ENCODE measurements around the gene ZMAT3.
A peak's percentile ranks its signal among the peaks of the same experiment; 100 is the strongest.

ZMAT3 gene

DNA sequence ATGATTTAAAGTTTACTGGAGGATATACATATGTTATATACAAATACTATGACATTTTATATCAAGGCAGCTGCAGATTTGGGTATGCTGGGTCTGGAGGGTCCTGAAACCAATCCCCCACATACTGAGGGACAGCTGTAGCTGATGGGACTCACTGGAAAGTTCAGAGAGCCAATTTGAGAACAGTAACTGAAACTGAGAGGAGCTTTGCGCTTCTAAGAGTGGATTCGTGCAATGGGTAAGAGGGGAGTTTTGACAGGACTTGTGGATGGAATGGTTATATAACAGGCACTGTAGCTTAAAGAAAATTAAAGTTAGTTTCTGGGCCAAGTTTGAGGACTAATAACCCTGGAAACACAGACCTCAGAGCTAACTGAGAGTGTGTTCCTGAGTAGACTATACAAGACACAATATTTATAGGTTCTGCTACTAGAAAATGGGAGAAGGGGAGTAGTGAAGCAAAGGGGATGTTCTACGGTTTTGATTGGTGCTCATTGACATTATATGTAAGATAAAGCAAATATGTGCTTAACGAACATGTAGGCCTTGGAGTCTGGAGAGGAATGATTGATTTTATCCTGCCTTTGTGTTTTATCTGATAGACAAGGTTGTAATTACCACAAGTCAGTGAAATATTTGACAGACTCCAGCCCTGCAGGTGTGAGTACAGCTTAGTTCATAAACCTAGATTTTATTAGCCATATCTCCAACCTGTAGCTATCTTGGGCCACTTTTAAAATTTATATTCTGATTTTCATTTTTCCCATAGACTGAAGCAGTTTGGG, 4.8 kb upstream of the ZMAT3 start:
- Histone ChIP-seq H3K27ac (ENCODE audit: low read length, poor library complexity, severe bottlenecking) (no peak overlapping the region), H4K8ac (ENCODE audit: low read length) (no peak overlapping the region), H3K4me1 (ENCODE audit: control insufficient read depth, insufficient read depth, low read depth, low read length) (peaks cover 4% of the 10 kb centered on the region), H2BK12ac (ENCODE audit: low read length in 2 of 2) (no peak overlapping the region), H3K4me2 (ENCODE audit: low read length, poor library complexity, severe bottlenecking) (no peak overlapping the region), H4K91ac (ENCODE audit: low read length) (no peak overlapping the region), H3K36me3 (ENCODE audit: control insufficient read depth in 1 of 2, insufficient read depth in 2 of 2, low read depth in 1 of 2, low read length in 2 of 2) (no peaks in the 10 kb centered on the region), H3K14ac (ENCODE audit: low read length in 2 of 2) (no peak overlapping the region), H2AFZ (ENCODE audit: low read depth, low read length) (no peak overlapping the region), H3K9ac (ENCODE audit: low read length) (no peak overlapping the region), H2BK120ac (ENCODE audit: low read depth, low read length) (no peak overlapping the region), H3K4me3 (ENCODE audit: insufficient read depth in 1 of 2, low read depth in 1 of 2, low read length in 2 of 2) (no peak overlapping the region), H2BK5ac (ENCODE audit: low read depth, low read length, poor library complexity, severe bottlenecking) (no peak overlapping the region), H3K4ac (ENCODE audit: low read depth in 1 of 2, low read length in 2 of 2) (no peak overlapping the region), H2AK5ac (ENCODE audit: low read length, severe bottlenecking) (no peak overlapping the region), H3K18ac (ENCODE audit: low read depth in 1 of 2, low read length in 2 of 2) (no peak overlapping the region), H3K79me1 (replicated peaks; ENCODE audit: low read length, poor library complexity, severe bottlenecking) (peaks cover 1% of the 10 kb centered on the region), H3K9me3 (ENCODE audit: control insufficient read depth, low read length) (no peaks in the 10 kb centered on the region), H3K23ac (ENCODE audit: low read length in 2 of 2) (no peak overlapping the region), H2BK15ac (ENCODE audit: low read depth, poor library complexity, severe bottlenecking) (no peak overlapping the region), H3K27me3 (ENCODE audit: control insufficient read depth in 1 of 2, insufficient read depth in 1 of 2, low read length in 2 of 2) (no peaks in the 10 kb centered on the region)
- WGBS = 86% methylated on average over 4 of the region's 4 CpGs
- DNase-seq = no peak

DNA sequence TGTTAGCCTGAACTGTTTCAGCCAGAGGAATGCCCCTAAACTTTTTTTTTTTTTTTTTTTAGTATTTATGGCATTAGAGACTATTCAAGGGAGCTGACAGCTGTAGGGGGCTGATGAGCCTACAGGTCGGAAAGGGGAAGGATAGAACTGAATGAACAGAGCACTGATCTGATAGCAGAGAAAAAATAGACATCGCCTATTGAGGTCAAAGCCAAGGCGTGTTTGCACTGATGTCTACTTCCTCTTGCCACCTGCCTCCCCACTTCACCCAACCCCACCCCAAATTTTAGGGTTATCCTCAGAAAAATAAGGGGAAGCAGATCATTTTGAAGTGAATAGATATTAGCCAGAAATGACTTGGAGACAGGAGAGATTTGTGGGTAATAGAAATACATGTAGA, 3.0 kb upstream of the ZMAT3 start:
- H3K4ac ChIP-seq (ENCODE audit: low read depth in 1 of 2, low read length in 2 of 2) = no peak overlapping the region
- H3K23ac ChIP-seq (ENCODE audit: low read length in 2 of 2) = no peak overlapping the region
- no peak overlapping the region for H3K4me3 ChIP-seq (ENCODE audit: insufficient read depth in 1 of 2, low read depth in 1 of 2, low read length in 2 of 2)
- DNase-seq = no peak
- no peak overlapping the region for H2BK15ac ChIP-seq (ENCODE audit: low read depth, poor library complexity, severe bottlenecking)
- no peaks in the 10 kb centered on the region for H3K36me3 ChIP-seq (ENCODE audit: control insufficient read depth in 1 of 2, insufficient read depth in 2 of 2, low read depth in 1 of 2, low read length in 2 of 2)
- H3K18ac ChIP-seq (ENCODE audit: low read depth in 1 of 2, low read length in 2 of 2) = no peak overlapping the region
- peaks cover 4% of the 10 kb centered on the region for H3K4me1 ChIP-seq (ENCODE audit: control insufficient read depth, insufficient read depth, low read depth, low read length)
- no peak overlapping the region for H2AK5ac ChIP-seq (ENCODE audit: low read length, severe bottlenecking)
- peak overlapping the region; percentile 34 for H2BK120ac ChIP-seq (ENCODE audit: low read depth, low read length)
- no peak overlapping the region for H3K4me2 ChIP-seq (ENCODE audit: low read length, poor library complexity, severe bottlenecking)
- H3K9me3 ChIP-seq (ENCODE audit: control insufficient read depth, low read length) = no peaks in the 10 kb centered on the region
- H3K9ac ChIP-seq (ENCODE audit: low read length) = no peak overlapping the region
- no peak overlapping the region for H4K91ac ChIP-seq (ENCODE audit: low read length)
- no peak overlapping the region for H4K8ac ChIP-seq (ENCODE audit: low read length)
- no peak overlapping the region for H2AFZ ChIP-seq (ENCODE audit: low read depth, low read length)
- no peaks in the 10 kb centered on the region for H3K27me3 ChIP-seq (ENCODE audit: control insufficient read depth in 1 of 2, insufficient read depth in 1 of 2, low read length in 2 of 2)
- no peak overlapping the region for H2BK5ac ChIP-seq (ENCODE audit: low read depth, low read length, poor library complexity, severe bottlenecking)
- 75% methylated on average over 1 of the region's 3 CpGs for WGBS
- H3K79me1 ChIP-seq (replicated peaks; ENCODE audit: low read length, poor library complexity, severe bottlenecking) = peaks cover 1% of the 10 kb centered on the region
- no peak overlapping the region for H3K27ac ChIP-seq (ENCODE audit: low read length, poor library complexity, severe bottlenecking)
- H2BK12ac ChIP-seq (ENCODE audit: low read length in 2 of 2) = no peak overlapping the region
- no peak overlapping the region for H3K14ac ChIP-seq (ENCODE audit: low read length in 2 of 2)

DNA sequence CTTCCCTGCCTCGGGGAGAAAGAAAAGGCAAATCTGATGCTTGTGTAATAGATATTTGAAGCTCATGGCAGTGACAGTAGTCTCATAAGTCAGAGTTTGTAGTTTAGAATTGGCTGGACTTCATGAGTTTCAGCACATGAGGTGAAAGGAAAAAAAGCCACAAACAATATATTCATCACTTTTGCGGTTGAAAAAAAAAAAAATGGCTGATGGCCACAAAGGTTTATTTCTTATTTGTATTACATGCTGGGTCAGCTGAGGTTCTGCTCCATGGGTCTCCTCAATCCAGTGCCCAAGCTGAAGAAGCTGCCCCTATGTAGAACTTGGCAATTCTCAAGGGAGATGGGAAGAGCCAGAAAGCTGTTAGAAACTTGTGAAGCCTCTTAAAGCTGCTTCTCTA, 2.2 kb upstream of the ZMAT3 start:
- Histone ChIP-seq H3K18ac (ENCODE audit: low read depth in 1 of 2, low read length in 2 of 2) (no peak overlapping the region), H2BK15ac (ENCODE audit: low read depth, poor library complexity, severe bottlenecking) (no peak overlapping the region), H3K4me3 (ENCODE audit: insufficient read depth in 1 of 2, low read depth in 1 of 2, low read length in 2 of 2) (no peak overlapping the region), H3K27me3 (ENCODE audit: control insufficient read depth in 1 of 2, insufficient read depth in 1 of 2, low read length in 2 of 2) (no peaks in the 10 kb centered on the region), H2AK5ac (ENCODE audit: low read length, severe bottlenecking) (no peak overlapping the region), H3K9me3 (ENCODE audit: control insufficient read depth, low read length) (no peaks in the 10 kb centered on the region), H3K27ac (ENCODE audit: low read length, poor library complexity, severe bottlenecking) (no peak overlapping the region), H2BK5ac (ENCODE audit: low read depth, low read length, poor library complexity, severe bottlenecking) (no peak overlapping the region), H4K91ac (ENCODE audit: low read length) (no peak overlapping the region), H3K4ac (ENCODE audit: low read depth in 1 of 2, low read length in 2 of 2) (no peak overlapping the region), H3K36me3 (ENCODE audit: control insufficient read depth in 1 of 2, insufficient read depth in 2 of 2, low read depth in 1 of 2, low read length in 2 of 2) (peaks cover 0 to 2% of the 10 kb centered on the region in 2 experiments), H2AFZ (ENCODE audit: low read depth, low read length) (no peak overlapping the region), H4K8ac (ENCODE audit: low read length) (no peak overlapping the region), H3K23ac (ENCODE audit: low read length in 2 of 2) (no peak overlapping the region), H3K9ac (ENCODE audit: low read length) (no peak overlapping the region), H3K14ac (ENCODE audit: low read length in 2 of 2) (no peak overlapping the region), H3K4me1 (ENCODE audit: control insufficient read depth, insufficient read depth, low read depth, low read length) (peaks cover 4% of the 10 kb centered on the region), H2BK12ac (ENCODE audit: low read length in 2 of 2) (no peak overlapping the region), H3K4me2 (ENCODE audit: low read length, poor library complexity, severe bottlenecking) (no peak overlapping the region), H3K79me1 (replicated peaks; ENCODE audit: low read length, poor library complexity, severe bottlenecking) (peaks cover 1% of the 10 kb centered on the region), H2BK120ac (ENCODE audit: low read depth, low read length) (no peak overlapping the region)
- WGBS = 95% methylated on average over 2 of the region's 2 CpGs
- no peak for DNase-seq

DNA sequence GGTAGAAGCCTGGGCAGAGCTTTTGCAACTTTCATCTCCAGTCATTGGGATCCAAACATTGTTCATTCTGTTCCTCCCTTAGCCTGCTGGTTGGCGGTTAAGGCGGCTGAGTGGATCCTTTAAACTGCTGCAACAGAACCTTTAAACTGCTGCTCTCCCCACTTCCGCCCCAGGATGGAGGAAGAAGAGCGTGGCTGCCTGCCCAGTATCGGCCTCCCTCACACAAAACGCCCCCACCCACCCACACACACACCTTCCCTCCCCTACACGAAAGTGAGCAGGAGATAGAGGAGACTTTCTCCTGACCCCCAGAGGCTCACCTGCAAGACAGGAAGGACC, 460 bp upstream of the ZMAT3 start:
- H3K4me2 ChIP-seq (ENCODE audit: low read length, poor library complexity, severe bottlenecking) = peak overlapping the region; percentile 90
- WGBS = 25% methylated on average over 6 of the region's 7 CpGs

More for the DNA sequence above, 460 bp upstream of the ZMAT3 start:
- H3K14ac ChIP-seq (ENCODE audit: low read length in 2 of 2) = no peak overlapping the region
- no peaks in the 10 kb centered on the region for H3K27me3 ChIP-seq (ENCODE audit: control insufficient read depth in 1 of 2, insufficient read depth in 1 of 2, low read length in 2 of 2)
- H3K18ac ChIP-seq (ENCODE audit: low read depth in 1 of 2, low read length in 2 of 2) = peak overlapping the region; percentile 89 to 94
- peak overlapping the region; percentile 54 for H2AFZ ChIP-seq (ENCODE audit: low read depth, low read length)
- no peak overlapping the region for H2BK120ac ChIP-seq (ENCODE audit: low read depth, low read length)
- H3K4ac ChIP-seq (ENCODE audit: low read depth in 1 of 2, low read length in 2 of 2) = peak overlapping the region in 1 of 2 experiments; percentile 70
- no peak overlapping the region for H2AK5ac ChIP-seq (ENCODE audit: low read length, severe bottlenecking)
- peak overlapping the region; percentile 98 for H3K9ac ChIP-seq (ENCODE audit: low read length)
- H3K23ac ChIP-seq (ENCODE audit: low read length in 2 of 2) = no peak overlapping the region
- H3K9me3 ChIP-seq (ENCODE audit: control insufficient read depth, low read length) = no peaks in the 10 kb centered on the region
- H3K27ac ChIP-seq (ENCODE audit: low read length, poor library complexity, severe bottlenecking) = peak overlapping the region; percentile 86
- H2BK12ac ChIP-seq (ENCODE audit: low read length in 2 of 2) = peak overlapping the region; percentile 46 to 77
- no peak overlapping the region for H2BK15ac ChIP-seq (ENCODE audit: low read depth, poor library complexity, severe bottlenecking)
- peak overlapping the region; percentile 94 to 99 for H3K4me3 ChIP-seq (ENCODE audit: insufficient read depth in 1 of 2, low read depth in 1 of 2, low read length in 2 of 2)
- H3K79me1 ChIP-seq (replicated peaks; ENCODE audit: low read length, poor library complexity, severe bottlenecking) = peaks cover 1% of the 10 kb centered on the region
- H2BK5ac ChIP-seq (ENCODE audit: low read depth, low read length, poor library complexity, severe bottlenecking) = peak overlapping the region; percentile 67
- no peak for DNase-seq
- H4K91ac ChIP-seq (ENCODE audit: low read length) = peak overlapping the region; percentile 89
- H3K4me1 ChIP-seq (ENCODE audit: control insufficient read depth, insufficient read depth, low read depth, low read length) = peaks cover 12% of the 10 kb centered on the region
- peaks cover 5 to 17% of the 10 kb centered on the region in 2 experiments for H3K36me3 ChIP-seq (ENCODE audit: control insufficient read depth in 1 of 2, insufficient read depth in 2 of 2, low read depth in 1 of 2, low read length in 2 of 2)
- H4K8ac ChIP-seq (ENCODE audit: low read length) = peak overlapping the region; percentile 96

Data from mesenchymal stem cell (in vitro differentiated cells and primary cell).